H9 (cell line): Measurements from ENCODE around the gene AK8. TPM values are rescaled to one million over a fixed set of nuclear protein-coding genes. Genes with fewer than 3 reads are reported as not detected.

Experiments
- DNase-seq: peaks from one replicate; pipeline ENCODE4 v3.0.0-alpha.2; 2017
- H2AFZ ChIP-seq: one replicate; pipeline ENCODE4 v1.6.1; 2013; ENCODE audit warnings: mild to moderate bottlenecking, low read length, control low read depth, moderate library complexity
- H2AK5ac ChIP-seq: 2 replicates; pipeline ENCODE4 v1.6.1; 2013; ENCODE audit warnings: low read length, control low read depth, mixed read lengths; ENCODE audit not compliant: insufficient read length
- H2BK120ac ChIP-seq: one replicate; pipeline ENCODE4 v1.6.1; 2013; ENCODE audit warnings: low read depth, mild to moderate bottlenecking, low read length, control low read depth, inconsistent platforms; ENCODE audit not compliant: poor library complexity, severe bottlenecking
- H2BK12ac ChIP-seq: 2 replicates; pipeline ENCODE4 v1.6.1; 2013; ENCODE audit warnings: low read length, control low read depth, mixed read lengths, low read depth; ENCODE audit not compliant: insufficient read length
- H2BK15ac ChIP-seq: 2 replicates; pipeline ENCODE4 v1.6.1; 2013; ENCODE audit warnings: low read depth, low read length, control low read depth
- H2BK20ac ChIP-seq: one replicate; pipeline ENCODE4 v1.6.1; 2013; ENCODE audit warnings: low read depth, mild to moderate bottlenecking, low read length, control low read depth, inconsistent platforms; ENCODE audit not compliant: poor library complexity, severe bottlenecking
- H2BK5ac ChIP-seq: 2 replicates; pipeline ENCODE4 v1.6.1; 2013; ENCODE audit warnings: low read length, control low read depth, mixed read lengths; ENCODE audit not compliant: insufficient read length
- H3K14ac ChIP-seq: 2 replicates; pipeline ENCODE4 v1.6.1; 2013; ENCODE audit warnings: low read length, control low read depth; ENCODE audit not compliant: insufficient read depth
- H3K18ac ChIP-seq: 2 replicates; pipeline ENCODE4 v1.6.1; 2013; ENCODE audit warnings: low read depth, mild to moderate bottlenecking, mixed read lengths, low read length, control low read depth; ENCODE audit not compliant: insufficient read length
- H3K23ac ChIP-seq: 2 replicates; pipeline ENCODE4 v1.6.1; 2013; ENCODE audit warnings: low read length, control low read depth, mixed read lengths, low read depth; ENCODE audit not compliant: insufficient read length
- H3K23me2 ChIP-seq: 2 replicates; pipeline ENCODE4 v1.6.1; 2013; ENCODE audit warnings: low read depth, mild to moderate bottlenecking, mixed read lengths, low read length, control low read depth; ENCODE audit not compliant: insufficient read length, poor library complexity, severe bottlenecking
- H3K27ac ChIP-seq: 2 replicates; pipeline ENCODE4 v1.5.1; 2013; ENCODE audit warnings: low read length, control low read depth, mixed read lengths, low read depth; ENCODE audit not compliant: insufficient read length
- H3K27me3 ChIP-seq: 2 replicates; pipeline ENCODE4 v1.6.1; 2013; ENCODE audit warnings: low read length, control low read depth, inconsistent platforms; ENCODE audit not compliant: insufficient read depth
- H3K4ac ChIP-seq: 2 replicates; pipeline ENCODE4 v1.6.1; 2013; ENCODE audit warnings: low read depth, mild to moderate bottlenecking, control low read depth, inconsistent platforms, low read length, moderate library complexity
- H3K4me1 ChIP-seq: 2 replicates; pipeline ENCODE4 v1.6.1; 2013; ENCODE audit warnings: low read length, control low read depth, inconsistent platforms; ENCODE audit not compliant: insufficient read depth
- H3K4me2 ChIP-seq: 2 replicates; pipeline ENCODE4 v1.6.1; 2013; ENCODE audit warnings: low read length, control low read depth, mixed read lengths; ENCODE audit not compliant: insufficient read length, insufficient read depth
- H3K56ac ChIP-seq: 2 replicates; pipeline ENCODE4 v1.6.1; 2013; ENCODE audit warnings: low read depth, mild to moderate bottlenecking, mixed read lengths, low read length, control low read depth; ENCODE audit not compliant: insufficient read length
- H3K79me1 ChIP-seq: 2 replicates; pipeline ENCODE4 v1.6.1; 2013; ENCODE audit warnings: low read depth, mild to moderate bottlenecking, moderate library complexity, low read length, control low read depth, inconsistent platforms; ENCODE audit not compliant: insufficient read depth, poor library complexity, severe bottlenecking
- H3K79me2 ChIP-seq: 2 replicates; pipeline ENCODE4 v1.6.1; 2013; ENCODE audit warnings: low read length, control low read depth, inconsistent platforms; ENCODE audit not compliant: insufficient read depth
- H3K9ac ChIP-seq: 2 replicates; pipeline ENCODE4 v1.6.1; 2013; ENCODE audit warnings: low read length, control low read depth, mixed read lengths; ENCODE audit not compliant: insufficient read length; ENCODE audit errors: extremely low read depth
- H3K9me3 ChIP-seq: one replicate; pipeline ENCODE4 v1.6.1; 2013; ENCODE audit warnings: low read depth, low read length, inconsistent platforms; ENCODE audit not compliant: control insufficient read depth
- H3T11ph ChIP-seq: one replicate; pipeline ENCODE4 v1.6.1; 2013; ENCODE audit warnings: mild to moderate bottlenecking, low read length, control low read depth, inconsistent platforms
- H4K20me1 ChIP-seq: one replicate; pipeline ENCODE4 v1.6.1; 2013; ENCODE audit not compliant: control insufficient read depth, insufficient read length, insufficient read depth
- H4K5ac ChIP-seq: 2 replicates; pipeline ENCODE4 v1.6.1; 2013; ENCODE audit warnings: low read depth, mild to moderate bottlenecking, mixed read lengths, low read length, control low read depth; ENCODE audit not compliant: insufficient read length
- H4K8ac ChIP-seq: replicated peaks from 2 replicates; pipeline ENCODE4 v1.6.1; 2013; ENCODE audit warnings: low read length, control low read depth, mixed read lengths, low read depth; ENCODE audit not compliant: insufficient read length
- H4K91ac ChIP-seq: 2 replicates; pipeline ENCODE4 v1.6.1; 2013; ENCODE audit warnings: low read depth, mild to moderate bottlenecking, moderate library complexity, mixed read lengths, low read length, control low read depth; ENCODE audit not compliant: insufficient read length
- H3K27ac Mint-ChIP-seq, 3 experiments: 2 replicates in 2 of 3; 3 replicates in 1 of 3; pipeline ENCODE4 v1.8.0; 2020 to 2021; ENCODE audit warnings: mixed read lengths in 3 of 3, mild to moderate bottlenecking in 1 of 3, moderate library complexity in 1 of 3
- H3K27me3 Mint-ChIP-seq: 2 replicates; pipeline ENCODE4 v1.8.0; 2021; ENCODE audit warnings: low read depth, mild to moderate bottlenecking, moderate library complexity, mixed read lengths
- H3K36me3 Mint-ChIP-seq, 3 experiments: 2 replicates in 2 of 3; 3 replicates in 1 of 3; pipeline ENCODE4 v1.8.0; 2020 to 2021; ENCODE audit warnings: low read depth in 3 of 3, mixed read lengths in 3 of 3; ENCODE audit not compliant: insufficient read depth in 1 of 3
- H3K4me1 Mint-ChIP-seq, 2 experiments: 2 replicates each; pipeline ENCODE4 v1.8.0; 2020; ENCODE audit warnings: mixed read lengths in 2 of 2
- H3K4me3 Mint-ChIP-seq, 2 experiments: 2 replicates in 1 of 2; 3 replicates in 1 of 2; pipeline ENCODE4 v1.8.0; 2020 to 2021; ENCODE audit warnings: mild to moderate bottlenecking in 2 of 2, mixed read lengths in 2 of 2, moderate library complexity in 1 of 2
- H3K9me3 Mint-ChIP-seq, 2 experiments: 2 replicates in 1 of 2; 3 replicates in 1 of 2; pipeline ENCODE4 v1.8.0; 2020; ENCODE audit warnings: mild to moderate bottlenecking in 2 of 2, mixed read lengths in 2 of 2, moderate library complexity in 1 of 2
- CTCF ChIP-seq: fragments of 200-600 bp; sonication (generic); conservative IDR thresholded peaks from 3 replicates; pipeline ENCODE4 v1.8.0; 2021; ENCODE audit warnings: antibody characterized with exemption, mild to moderate bottlenecking
- WGBS: extraction: QIAGEN DNeasy Blood & Tissue Kit; methylation state at CpG from one replicate; pipeline ENCODE4 v1.1.7; 2013; ENCODE audit warnings: missing lambda C conversion rate, low lambda C conversion rate, mixed read lengths; ENCODE audit not compliant: insufficient read length; ENCODE audit errors: extremely low coverage; 5-methylcytosine and 5-hydroxymethylcytosine counted together
- total RNA-seq: library from RNA; stranded (reverse); gene quantifications from 2 replicates; pipeline ENCODE4 v1.2.1, GENCODE V29; 2021

AK8 gene
- total RNA-seq, 1 experiment from 2014 or later = 0.44 TPM

- no peaks in the 10 kb centered on the region for H3K27me3 ChIP-seq
- H3K9me3 ChIP-seq = no peaks in the 10 kb centered on the region
- H3K4me2 ChIP-seq = no peak overlapping the region
- H4K8ac ChIP-seq = no peak overlapping the region
- Mint-ChIP-seq H3K27ac (0 out of 7 replicates have a peak overlapping the region, but pooled peaks of 1 of the 3 experiments have one; percentile 10), H3K4me3 (no peak overlapping the region), H3K36me3 (no peaks in the 10 kb centered on the region), H3K4me1 (peaks cover 2% of the 10 kb centered on the region in 2 experiments; a peak in 3 of 4 replicates), H3K27me3 (peaks cover 3% of the 10 kb centered on the region), H3K9me3 (no peaks in the 10 kb centered on the region)
- H3K79me2 ChIP-seq = no peaks in the 10 kb centered on the region
- H3K14ac ChIP-seq = no peak overlapping the region
- no peaks in the 10 kb centered on the region for H3K79me1 ChIP-seq
- H4K20me1 ChIP-seq = no peaks in the 10 kb centered on the region
- H3K23ac ChIP-seq = no peak overlapping the region
- no peak overlapping the region for H2BK5ac ChIP-seq
- WGBS = no CpG with 5 or more reads among the region's 24 CpGs
- H3K18ac ChIP-seq = no peak overlapping the region
- no peak overlapping the region for H4K91ac ChIP-seq
- H2BK120ac ChIP-seq = no peak overlapping the region
- H3K23me2 ChIP-seq = no peaks in the 10 kb centered on the region
- H2AK5ac ChIP-seq = no peak overlapping the region
- no peak overlapping the region for H2AFZ ChIP-seq
- no peak overlapping the region for H2BK20ac ChIP-seq
- H2BK12ac ChIP-seq = no peak overlapping the region
- no peak for TF ChIP-seq CTCF
- DNase-seq = no peak
- H4K5ac ChIP-seq = no peak overlapping the region
- H3K4me1 ChIP-seq = no peaks in the 10 kb centered on the region
- H2BK15ac ChIP-seq = no peak overlapping the region
- H3K4ac ChIP-seq = no peak overlapping the region
- H3K27ac ChIP-seq = no peak overlapping the region
- H3K56ac ChIP-seq = no peak overlapping the region
- no peak overlapping the region for H3K9ac ChIP-seq
- H3T11ph ChIP-seq = no peak overlapping the region
Observed at GRCh38 chr9:132833550-132834121, 44.4 kb downstream of the AK8 start.
